HEK293 (cell line): ENCODE data around the gene TRAF4.
A peak's percentile ranks its signal among the peaks of the same experiment; 100 is the strongest.

Experiments used
- CTCF ChIA-PET: fragments of 350-600 bp; formaldehyde crosslinking; extraction: SDS; loops from one replicate; lab custom pipeline; 2021; ENCODE audit warnings: antibody characterized with exemption; lab: Yijun Ruan, JAX
- POLR2A ChIA-PET: fragments of 300-600 bp; formaldehyde crosslinking; extraction: SDS; loops from one replicate; lab custom pipeline; 2020; ENCODE audit warnings: antibody characterized with exemption, inconsistent platforms; lab: Yijun Ruan, JAX
- H3K27ac ChIP-seq: fragments of 200-500 bp; sonication (Bioruptor generic); 2 replicates; pipeline ENCODE4 v1.5.1; 2014; ENCODE audit warnings: low read depth, low read length, control low read depth, inconsistent platforms; ENCODE audit errors: extremely low read depth
- H3K36me3 ChIP-seq, 2 experiments: fragments of 200-500 bp in 1 of 2; sonication (Bioruptor generic) in 1 of 2; 1 replicate in 1 of 2; 2 replicates in 1 of 2; pipeline ENCODE4 v1.5.1; 2014 to 2017; ENCODE audit warnings: inconsistent platforms in 2 of 2, low read length in 2 of 2; ENCODE audit not compliant: control insufficient read depth in 2 of 2, insufficient read depth in 1 of 2
- H3K4me1 ChIP-seq: fragments of 200-500 bp; sonication (Bioruptor generic); 2 replicates; pipeline ENCODE4 v1.5.1; 2014; ENCODE audit warnings: mild to moderate bottlenecking, low read length, inconsistent platforms; ENCODE audit not compliant: control insufficient read depth, insufficient read depth
- H3K4me3 ChIP-seq: 2 replicates; pipeline ENCODE4 v1.5.1; 2011; ENCODE audit warnings: low read depth, mild to moderate bottlenecking, control low read depth, low read length, moderate library complexity
- H3K9me3 ChIP-seq: fragments of 200-500 bp; sonication (Bioruptor generic); 2 replicates; pipeline ENCODE4 v1.5.1; 2014; ENCODE audit warnings: low read depth, low read length, inconsistent platforms; ENCODE audit not compliant: control insufficient read depth, insufficient read depth
- GLI4 ChIP-seq: fragments of 450-650 bp; formaldehyde crosslinking; IDR thresholded peaks from 2 replicates; pipeline ENCODE4 v1.5.1; 2016; ENCODE audit warnings: missing biosample characterization, missing genetic modification characterization
- KLF16 ChIP-seq: fragments of 450-650 bp; formaldehyde crosslinking; IDR thresholded peaks from 2 replicates; pipeline ENCODE4 v1.5.1; 2017; ENCODE audit warnings: missing biosample characterization, missing genetic modification characterization
- MEIS1 ChIP-seq: sonication (generic); formaldehyde crosslinking; IDR thresholded peaks from 2 replicates; pipeline ENCODE4 v1.8.1; 2022; ENCODE audit warnings: missing genetic modification reagents, mild to moderate bottlenecking, borderline replicate concordance
- OVOL3 ChIP-seq: fragments of 450-650 bp; formaldehyde crosslinking; IDR thresholded peaks from 2 replicates; pipeline ENCODE4 v1.5.1; 2016; ENCODE audit warnings: missing biosample characterization, missing genetic modification characterization
- PRDM1 ChIP-seq: fragments of 450-650 bp; formaldehyde crosslinking; IDR thresholded peaks from 2 replicates; pipeline ENCODE4; 2016; ENCODE audit warnings: missing biosample characterization, missing genetic modification characterization
- ZNF2 ChIP-seq: fragments of 450-650 bp; formaldehyde crosslinking; IDR thresholded peaks from 2 replicates; pipeline ENCODE4 v1.5.1; 2016; ENCODE audit warnings: missing biosample characterization, missing genetic modification characterization
- ZNF248 ChIP-seq: fragments of 450-650 bp; formaldehyde crosslinking; IDR thresholded peaks from 2 replicates; pipeline ENCODE4 v1.5.1; 2017; ENCODE audit warnings: missing biosample characterization, missing genetic modification characterization
- ZNF335 ChIP-seq: fragments of 450-650 bp; formaldehyde crosslinking; conservative IDR thresholded peaks from 2 replicates; pipeline ENCODE4 v1.5.1; 2016; ENCODE audit warnings: missing biosample characterization, missing genetic modification characterization
- ZNF37A ChIP-seq: fragments of 450-650 bp; IDR thresholded peaks from 2 replicates; pipeline ENCODE4 v1.5.1; 2018; ENCODE audit warnings: missing biosample characterization, missing genetic modification characterization
- ZNF394 ChIP-seq: fragments of 450-650 bp; formaldehyde crosslinking; IDR thresholded peaks from 2 replicates; pipeline ENCODE4 v1.5.1; 2016; ENCODE audit warnings: missing biosample characterization, missing genetic modification characterization, mild to moderate bottlenecking, moderate library complexity, borderline replicate concordance
- ZNF404 ChIP-seq: fragments of 450-650 bp; formaldehyde crosslinking; IDR thresholded peaks from 2 replicates; pipeline ENCODE4 v1.5.1; 2017; ENCODE audit warnings: missing biosample characterization, missing genetic modification characterization
- ZNF510 ChIP-seq: fragments of 450-650 bp; formaldehyde crosslinking; IDR thresholded peaks from 2 replicates; pipeline ENCODE4 v1.5.1; 2018; ENCODE audit warnings: mild to moderate bottlenecking, missing genetic modification characterization, missing biosample characterization; ENCODE audit not compliant: insufficient replicate concordance
- ZNF530 ChIP-seq: fragments of 450-650 bp; formaldehyde crosslinking; IDR thresholded peaks from 2 replicates; pipeline ENCODE4 v1.5.1; 2016; ENCODE audit warnings: low read depth, missing biosample characterization, missing genetic modification characterization
- ZNF549 ChIP-seq: fragments of 450-650 bp; IDR thresholded peaks from 2 replicates; pipeline ENCODE4 v1.5.1; 2018; ENCODE audit warnings: missing biosample characterization, missing genetic modification characterization, mild to moderate bottlenecking, inconsistent platforms, moderate library complexity
- ZNF560 ChIP-seq: fragments of 450-650 bp; formaldehyde crosslinking; IDR thresholded peaks from 2 replicates; pipeline ENCODE4 v1.5.1; 2017; ENCODE audit warnings: missing biosample characterization, missing genetic modification characterization, borderline replicate concordance
- TF ChIP-seq, protein P1 (sequence below): fragments of 450-650 bp; formaldehyde crosslinking; IDR thresholded peaks from 2 replicates; pipeline ENCODE4 v1.5.1; 2016; ENCODE audit warnings: missing biosample characterization, missing genetic modification characterization, low read depth
- TF ChIP-seq, protein P2 (sequence below): fragments of 450-650 bp; formaldehyde crosslinking; IDR thresholded peaks from 2 replicates; pipeline ENCODE4 v1.5.1; 2017; ENCODE audit warnings: missing biosample characterization, missing genetic modification characterization
- TF ChIP-seq, protein P3 (sequence below): IDR thresholded peaks from 2 replicates; pipeline ENCODE4 v1.6.1; 2011; ENCODE audit warnings: mild to moderate bottlenecking, low read depth, low read length, borderline replicate concordance
- TF ChIP-seq, protein P4 (sequence below): fragments of 450-650 bp; formaldehyde crosslinking; IDR thresholded peaks from 2 replicates; pipeline ENCODE4 v1.5.1; 2016; ENCODE audit warnings: missing biosample characterization, missing genetic modification characterization
- TF ChIP-seq, protein P5 (sequence below): fragments of 450-650 bp; formaldehyde crosslinking; IDR thresholded peaks from 2 replicates; pipeline ENCODE4 v1.5.1; 2016; ENCODE audit warnings: missing biosample characterization, missing genetic modification characterization
- TF ChIP-seq, protein P6 (sequence below): fragments of 450-650 bp; formaldehyde crosslinking; optimal IDR thresholded peaks from 2 replicates; pipeline ENCODE3; 2016; ENCODE audit warnings: missing biosample characterization, mild to moderate bottlenecking, missing genetic modification characterization
- TF ChIP-seq, protein P7 (sequence below): fragments of 450-650 bp; formaldehyde crosslinking; IDR thresholded peaks from 2 replicates; pipeline ENCODE4 v1.5.1; 2017; ENCODE audit warnings: missing biosample characterization, mild to moderate bottlenecking, missing genetic modification characterization, moderate library complexity
- TF ChIP-seq, protein P8 (sequence below): fragments of 450-650 bp; formaldehyde crosslinking; IDR thresholded peaks from 2 replicates; pipeline ENCODE4 v1.5.1; 2016; ENCODE audit warnings: missing biosample characterization, missing genetic modification characterization

The TRAF4 gene

DNA sequence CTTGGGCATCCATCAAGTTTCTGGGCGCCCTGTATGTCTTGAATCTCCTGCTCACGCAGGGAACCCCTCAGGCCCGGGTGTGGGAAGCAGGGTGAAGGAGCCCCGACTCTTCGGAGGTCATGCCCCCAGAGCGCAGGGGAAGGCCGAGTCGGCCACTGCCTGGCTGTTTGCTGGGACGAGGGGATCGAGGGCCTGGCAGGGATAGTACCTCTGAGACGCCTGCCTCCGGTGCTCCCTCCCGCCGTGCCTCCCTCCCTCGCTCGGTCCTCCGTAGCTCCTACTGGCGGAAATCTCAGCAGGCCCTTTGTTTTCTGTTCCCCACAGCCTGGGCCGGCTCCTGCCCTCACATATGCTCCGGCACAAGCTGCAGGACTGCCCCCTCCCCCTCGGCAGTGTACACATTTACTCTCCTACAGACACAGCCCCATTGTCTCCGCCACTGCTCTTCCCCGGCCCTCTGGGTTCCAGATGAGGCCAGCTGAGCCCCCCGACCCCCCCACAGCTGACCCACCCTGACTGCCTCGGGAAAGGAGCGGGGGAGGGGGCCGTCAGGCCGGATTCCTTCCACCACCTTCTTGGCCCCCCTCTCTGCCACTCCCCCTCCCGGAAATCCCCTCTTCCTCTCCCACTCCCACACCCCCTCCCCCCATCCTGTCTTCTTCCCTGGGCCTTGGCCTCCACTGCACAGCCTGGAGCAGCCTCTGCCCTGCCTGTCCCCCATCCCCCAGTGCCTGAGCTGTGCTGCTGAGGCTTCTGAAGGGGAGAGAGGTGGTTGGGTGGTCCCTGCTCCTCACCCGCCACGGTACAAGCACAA lies 1.4 kb downstream of the TRAF4 start:
- no peaks in the 10 kb centered on the region for H3K9me3 ChIP-seq
- peak overlapping the region; percentile 69 for H3K4me3 ChIP-seq
- H3K36me3 ChIP-seq, result peaks cover 3 to 62% of the 10 kb centered on the region in 2 experiments; a peak in 2 of 3 replicates
- H3K4me1 ChIP-seq, result peaks cover 11% of the 10 kb centered on the region; the same call in 1 of the 2 replicates
- CTCF ChIA-PET, result interaction anchor here (0.5 to 16.7 kb wide), 6 partner anchors 18 to 208 kb away, joined by 3 to 445 read pairs (median 4); partner anchors contain the start of genes NEK8, RPL23A and TLCD1
- POLR2A ChIA-PET, result interaction anchor here (0.6 to 14.1 kb wide), 10 partner anchors 17 to 204 kb away, joined by 3 to 448 read pairs (median 4); partner anchors contain the start of genes NEK8, RPL23A and TLCD1
- H3K27ac ChIP-seq, result peak overlapping the region; percentile 94
- TF ChIP-seq ZNF37A (tag by site-specific recombination), result no peak
- no peak for TF ChIP-seq ZNF549 (tag by site-specific recombination)
- TF ChIP-seq, protein P1, sequence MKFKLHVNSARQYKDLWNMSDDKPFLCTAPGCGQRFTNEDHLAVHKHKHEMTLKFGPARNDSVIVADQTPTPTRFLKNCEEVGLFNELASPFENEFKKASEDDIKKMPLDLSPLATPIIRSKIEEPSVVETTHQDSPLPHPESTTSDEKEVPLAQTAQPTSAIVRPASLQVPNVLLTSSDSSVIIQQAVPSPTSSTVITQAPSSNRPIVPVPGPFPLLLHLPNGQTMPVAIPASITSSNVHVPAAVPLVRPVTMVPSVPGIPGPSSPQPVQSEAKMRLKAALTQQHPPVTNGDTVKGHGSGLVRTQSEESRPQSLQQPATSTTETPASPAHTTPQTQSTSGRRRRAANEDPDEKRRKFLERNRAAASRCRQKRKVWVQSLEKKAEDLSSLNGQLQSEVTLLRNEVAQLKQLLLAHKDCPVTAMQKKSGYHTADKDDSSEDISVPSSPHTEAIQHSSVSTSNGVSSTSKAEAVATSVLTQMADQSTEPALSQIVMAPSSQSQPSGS, result no peak
- TF ChIP-seq, protein P2, sequence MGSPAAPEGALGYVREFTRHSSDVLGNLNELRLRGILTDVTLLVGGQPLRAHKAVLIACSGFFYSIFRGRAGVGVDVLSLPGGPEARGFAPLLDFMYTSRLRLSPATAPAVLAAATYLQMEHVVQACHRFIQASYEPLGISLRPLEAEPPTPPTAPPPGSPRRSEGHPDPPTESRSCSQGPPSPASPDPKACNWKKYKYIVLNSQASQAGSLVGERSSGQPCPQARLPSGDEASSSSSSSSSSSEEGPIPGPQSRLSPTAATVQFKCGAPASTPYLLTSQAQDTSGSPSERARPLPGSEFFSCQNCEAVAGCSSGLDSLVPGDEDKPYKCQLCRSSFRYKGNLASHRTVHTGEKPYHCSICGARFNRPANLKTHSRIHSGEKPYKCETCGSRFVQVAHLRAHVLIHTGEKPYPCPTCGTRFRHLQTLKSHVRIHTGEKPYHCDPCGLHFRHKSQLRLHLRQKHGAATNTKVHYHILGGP (tag by site-specific recombination), result no peak
- no peak for TF ChIP-seq PRDM1 (tag by site-specific recombination)
- TF ChIP-seq KLF16 (tag by site-specific recombination), result no peak
- TF ChIP-seq ZNF394 (tag by site-specific recombination), result peak; percentile 16; the same call in 1 of the 2 replicates
- TF ChIP-seq, protein P3, sequence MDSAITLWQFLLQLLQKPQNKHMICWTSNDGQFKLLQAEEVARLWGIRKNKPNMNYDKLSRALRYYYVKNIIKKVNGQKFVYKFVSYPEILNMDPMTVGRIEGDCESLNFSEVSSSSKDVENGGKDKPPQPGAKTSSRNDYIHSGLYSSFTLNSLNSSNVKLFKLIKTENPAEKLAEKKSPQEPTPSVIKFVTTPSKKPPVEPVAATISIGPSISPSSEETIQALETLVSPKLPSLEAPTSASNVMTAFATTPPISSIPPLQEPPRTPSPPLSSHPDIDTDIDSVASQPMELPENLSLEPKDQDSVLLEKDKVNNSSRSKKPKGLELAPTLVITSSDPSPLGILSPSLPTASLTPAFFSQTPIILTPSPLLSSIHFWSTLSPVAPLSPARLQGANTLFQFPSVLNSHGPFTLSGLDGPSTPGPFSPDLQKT, result no peak
- TF ChIP-seq, protein P4, sequence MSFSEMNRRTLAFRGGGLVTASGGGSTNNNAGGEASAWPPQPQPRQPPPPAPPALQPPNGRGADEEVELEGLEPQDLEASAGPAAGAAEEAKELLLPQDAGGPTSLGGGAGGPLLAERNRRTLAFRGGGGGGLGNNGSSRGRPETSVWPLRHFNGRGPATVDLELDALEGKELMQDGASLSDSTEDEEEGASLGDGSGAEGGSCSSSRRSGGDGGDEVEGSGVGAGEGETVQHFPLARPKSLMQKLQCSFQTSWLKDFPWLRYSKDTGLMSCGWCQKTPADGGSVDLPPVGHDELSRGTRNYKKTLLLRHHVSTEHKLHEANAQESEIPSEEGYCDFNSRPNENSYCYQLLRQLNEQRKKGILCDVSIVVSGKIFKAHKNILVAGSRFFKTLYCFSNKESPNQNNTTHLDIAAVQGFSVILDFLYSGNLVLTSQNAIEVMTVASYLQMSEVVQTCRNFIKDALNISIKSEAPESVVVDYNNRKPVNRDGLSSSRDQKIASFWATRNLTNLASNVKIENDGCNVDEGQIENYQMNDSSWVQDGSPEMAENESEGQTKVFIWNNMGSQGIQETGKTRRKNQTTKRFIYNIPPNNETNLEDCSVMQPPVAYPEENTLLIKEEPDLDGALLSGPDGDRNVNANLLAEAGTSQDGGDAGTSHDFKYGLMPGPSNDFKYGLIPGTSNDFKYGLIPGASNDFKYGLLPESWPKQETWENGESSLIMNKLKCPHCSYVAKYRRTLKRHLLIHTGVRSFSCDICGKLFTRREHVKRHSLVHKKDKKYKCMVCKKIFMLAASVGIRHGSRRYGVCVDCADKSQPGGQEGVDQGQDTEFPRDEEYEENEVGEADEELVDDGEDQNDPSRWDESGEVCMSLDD (tag by site-specific recombination), result no peak
- TF ChIP-seq ZNF560 (tag by site-specific recombination), result no peak
- TF ChIP-seq GLI4 (tag by site-specific recombination), result no peak
- no peak for TF ChIP-seq MEIS1
- TF ChIP-seq ZNF248, result no peak
- TF ChIP-seq ZNF510 (tag by site-specific recombination), result no peak
- TF ChIP-seq, protein P5, sequence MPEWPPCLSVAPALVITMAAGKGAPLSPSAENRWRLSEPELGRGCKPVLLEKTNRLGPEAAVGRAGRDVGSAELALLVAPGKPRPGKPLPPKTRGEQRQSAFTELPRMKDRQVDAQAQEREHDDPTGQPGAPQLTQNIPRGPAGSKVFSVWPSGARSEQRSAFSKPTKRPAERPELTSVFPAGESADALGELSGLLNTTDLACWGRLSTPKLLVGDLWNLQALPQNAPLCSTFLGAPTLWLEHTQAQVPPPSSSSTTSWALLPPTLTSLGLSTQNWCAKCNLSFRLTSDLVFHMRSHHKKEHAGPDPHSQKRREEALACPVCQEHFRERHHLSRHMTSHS (tag by site-specific recombination), result no peak
- TF ChIP-seq ZNF404, result no peak
- TF ChIP-seq ZNF335 (tag by site-specific recombination), result 0 out of 2 replicates have a peak, but pooled peaks have one; percentile 18
- TF ChIP-seq, protein P6, sequence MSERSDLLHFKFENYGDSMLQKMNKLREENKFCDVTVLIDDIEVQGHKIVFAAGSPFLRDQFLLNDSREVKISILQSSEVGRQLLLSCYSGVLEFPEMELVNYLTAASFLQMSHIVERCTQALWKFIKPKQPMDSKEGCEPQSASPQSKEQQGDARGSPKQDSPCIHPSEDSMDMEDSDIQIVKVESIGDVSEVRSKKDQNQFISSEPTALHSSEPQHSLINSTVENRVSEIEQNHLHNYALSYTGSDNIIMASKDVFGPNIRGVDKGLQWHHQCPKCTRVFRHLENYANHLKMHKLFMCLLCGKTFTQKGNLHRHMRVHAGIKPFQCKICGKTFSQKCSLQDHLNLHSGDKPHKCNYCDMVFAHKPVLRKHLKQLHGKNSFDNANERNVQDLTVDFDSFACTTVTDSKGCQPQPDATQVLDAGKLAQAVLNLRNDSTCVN (tag by site-specific recombination), result peak; percentile 13
- TF ChIP-seq ZNF2 (tag by site-specific recombination), result no peak
- TF ChIP-seq, protein P7, sequence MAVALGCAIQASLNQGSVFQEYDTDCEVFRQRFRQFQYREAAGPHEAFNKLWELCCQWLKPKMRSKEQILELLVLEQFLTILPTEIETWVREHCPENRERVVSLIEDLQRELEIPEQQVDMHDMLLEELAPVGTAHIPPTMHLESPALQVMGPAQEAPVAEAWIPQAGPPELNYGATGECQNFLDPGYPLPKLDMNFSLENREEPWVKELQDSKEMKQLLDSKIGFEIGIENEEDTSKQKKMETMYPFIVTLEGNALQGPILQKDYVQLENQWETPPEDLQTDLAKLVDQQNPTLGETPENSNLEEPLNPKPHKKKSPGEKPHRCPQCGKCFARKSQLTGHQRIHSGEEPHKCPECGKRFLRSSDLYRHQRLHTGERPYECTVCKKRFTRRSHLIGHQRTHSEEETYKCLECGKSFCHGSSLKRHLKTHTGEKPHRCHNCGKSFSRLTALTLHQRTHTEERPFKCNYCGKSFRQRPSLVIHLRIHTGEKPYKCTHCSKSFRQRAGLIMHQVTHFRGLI (tag by site-specific recombination), result no peak
- TF ChIP-seq, protein P8, sequence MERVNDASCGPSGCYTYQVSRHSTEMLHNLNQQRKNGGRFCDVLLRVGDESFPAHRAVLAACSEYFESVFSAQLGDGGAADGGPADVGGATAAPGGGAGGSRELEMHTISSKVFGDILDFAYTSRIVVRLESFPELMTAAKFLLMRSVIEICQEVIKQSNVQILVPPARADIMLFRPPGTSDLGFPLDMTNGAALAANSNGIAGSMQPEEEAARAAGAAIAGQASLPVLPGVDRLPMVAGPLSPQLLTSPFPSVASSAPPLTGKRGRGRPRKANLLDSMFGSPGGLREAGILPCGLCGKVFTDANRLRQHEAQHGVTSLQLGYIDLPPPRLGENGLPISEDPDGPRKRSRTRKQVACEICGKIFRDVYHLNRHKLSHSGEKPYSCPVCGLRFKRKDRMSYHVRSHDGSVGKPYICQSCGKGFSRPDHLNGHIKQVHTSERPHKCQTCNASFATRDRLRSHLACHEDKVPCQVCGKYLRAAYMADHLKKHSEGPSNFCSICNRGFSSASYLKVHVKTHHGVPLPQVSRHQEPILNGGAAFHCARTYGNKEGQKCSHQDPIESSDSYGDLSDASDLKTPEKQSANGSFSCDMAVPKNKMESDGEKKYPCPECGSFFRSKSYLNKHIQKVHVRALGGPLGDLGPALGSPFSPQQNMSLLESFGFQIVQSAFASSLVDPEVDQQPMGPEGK (tag by site-specific recombination), result peak; percentile 90
- TF ChIP-seq OVOL3 (tag by site-specific recombination), result no peak
- TF ChIP-seq ZNF530 (tag by site-specific recombination), result no peak
